ENCODE results near the gene TBC1D23.

DNA sequence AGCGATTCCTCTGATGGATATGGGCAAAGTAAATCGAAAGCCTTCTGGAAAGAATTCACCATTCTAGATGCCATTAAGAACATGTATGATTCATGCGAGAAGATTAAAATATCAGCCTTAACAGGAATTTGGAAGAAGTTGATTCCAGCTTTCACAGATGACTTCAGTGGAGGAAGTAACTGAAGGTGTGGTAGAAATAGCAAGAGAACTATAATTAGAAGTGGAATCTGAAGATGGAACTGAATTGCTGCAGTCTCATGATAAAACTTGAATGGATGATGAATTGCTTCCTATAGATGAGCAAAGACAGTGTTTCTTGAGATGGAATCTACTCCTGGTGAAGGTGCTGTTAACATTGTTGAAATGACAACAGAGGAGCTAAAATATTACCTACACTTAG, 30.1 kb upstream of the TBC1D23 start:
- TF ChIP-seq, protein P1, sequence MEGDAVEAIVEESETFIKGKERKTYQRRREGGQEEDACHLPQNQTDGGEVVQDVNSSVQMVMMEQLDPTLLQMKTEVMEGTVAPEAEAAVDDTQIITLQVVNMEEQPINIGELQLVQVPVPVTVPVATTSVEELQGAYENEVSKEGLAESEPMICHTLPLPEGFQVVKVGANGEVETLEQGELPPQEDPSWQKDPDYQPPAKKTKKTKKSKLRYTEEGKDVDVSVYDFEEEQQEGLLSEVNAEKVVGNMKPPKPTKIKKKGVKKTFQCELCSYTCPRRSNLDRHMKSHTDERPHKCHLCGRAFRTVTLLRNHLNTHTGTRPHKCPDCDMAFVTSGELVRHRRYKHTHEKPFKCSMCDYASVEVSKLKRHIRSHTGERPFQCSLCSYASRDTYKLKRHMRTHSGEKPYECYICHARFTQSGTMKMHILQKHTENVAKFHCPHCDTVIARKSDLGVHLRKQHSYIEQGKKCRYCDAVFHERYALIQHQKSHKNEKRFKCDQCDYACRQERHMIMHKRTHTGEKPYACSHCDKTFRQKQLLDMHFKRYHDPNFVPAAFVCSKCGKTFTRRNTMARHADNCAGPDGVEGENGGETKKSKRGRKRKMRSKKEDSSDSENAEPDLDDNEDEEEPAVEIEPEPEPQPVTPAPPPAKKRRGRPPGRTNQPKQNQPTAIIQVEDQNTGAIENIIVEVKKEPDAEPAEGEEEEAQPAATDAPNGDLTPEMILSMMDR (conservative IDR thresholded peaks at IDR 0.05; ENCODE audit: low read length), result no peak
- TF ChIP-seq EZH2phosphoT487 (IDR thresholded peaks at IDR 0.05; ENCODE audit: borderline replicate concordance), result no peak
